VCaP (cell line): ENCODE results near the gene ADRB1.

Source experiments
- H3K27ac ChIP-seq: fragments of 450-650 bp; 2 replicates; pipeline ENCODE4 v1.5.1; 2017
- TF ChIP-seq, protein P1 (sequence below): fragments of 450-650 bp; conservative IDR thresholded peaks from 2 replicates; pipeline ENCODE4 v1.5.1; 2017; ENCODE audit warnings: mild to moderate bottlenecking, moderate library complexity

ADRB1 gene

DNA sequence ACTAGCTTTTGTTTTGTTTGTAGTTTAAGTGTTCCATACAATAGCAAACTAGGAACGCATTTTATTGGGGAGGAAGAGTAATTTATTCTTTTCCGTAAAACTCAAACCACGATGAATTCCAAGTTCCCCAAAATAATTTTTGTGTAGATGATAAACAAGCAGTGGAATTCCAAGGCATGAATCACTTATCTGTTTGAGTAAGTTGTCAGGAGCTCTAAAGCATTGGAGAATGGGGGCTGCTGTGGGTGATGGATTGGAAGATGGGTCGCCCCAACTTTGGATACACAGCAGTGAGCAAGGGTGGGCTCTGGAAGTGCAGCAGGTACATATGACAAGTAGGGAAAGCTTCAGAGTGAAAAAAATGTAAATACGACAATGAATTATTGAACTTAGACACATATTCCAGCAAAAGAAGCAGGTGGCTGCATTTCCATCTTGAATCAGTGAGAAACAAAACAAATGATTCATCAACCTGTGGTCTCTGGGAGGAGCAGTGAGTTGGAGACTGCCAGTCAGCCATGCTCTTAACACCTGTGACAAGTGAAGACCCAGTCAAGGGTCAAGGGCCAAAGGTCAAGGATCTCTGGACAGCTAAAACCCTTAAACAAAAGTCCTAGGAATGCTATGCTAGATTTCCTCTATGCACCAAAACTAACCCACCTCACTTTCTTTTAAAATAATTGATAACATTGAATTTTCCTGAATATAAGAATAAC, 34.2 kb upstream of the ADRB1 start:
- no peak overlapping the region for H3K27ac ChIP-seq
- TF ChIP-seq, protein P1, sequence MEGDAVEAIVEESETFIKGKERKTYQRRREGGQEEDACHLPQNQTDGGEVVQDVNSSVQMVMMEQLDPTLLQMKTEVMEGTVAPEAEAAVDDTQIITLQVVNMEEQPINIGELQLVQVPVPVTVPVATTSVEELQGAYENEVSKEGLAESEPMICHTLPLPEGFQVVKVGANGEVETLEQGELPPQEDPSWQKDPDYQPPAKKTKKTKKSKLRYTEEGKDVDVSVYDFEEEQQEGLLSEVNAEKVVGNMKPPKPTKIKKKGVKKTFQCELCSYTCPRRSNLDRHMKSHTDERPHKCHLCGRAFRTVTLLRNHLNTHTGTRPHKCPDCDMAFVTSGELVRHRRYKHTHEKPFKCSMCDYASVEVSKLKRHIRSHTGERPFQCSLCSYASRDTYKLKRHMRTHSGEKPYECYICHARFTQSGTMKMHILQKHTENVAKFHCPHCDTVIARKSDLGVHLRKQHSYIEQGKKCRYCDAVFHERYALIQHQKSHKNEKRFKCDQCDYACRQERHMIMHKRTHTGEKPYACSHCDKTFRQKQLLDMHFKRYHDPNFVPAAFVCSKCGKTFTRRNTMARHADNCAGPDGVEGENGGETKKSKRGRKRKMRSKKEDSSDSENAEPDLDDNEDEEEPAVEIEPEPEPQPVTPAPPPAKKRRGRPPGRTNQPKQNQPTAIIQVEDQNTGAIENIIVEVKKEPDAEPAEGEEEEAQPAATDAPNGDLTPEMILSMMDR: no peak

- TF ChIP-seq, protein P1: no peak
- H3K27ac ChIP-seq: no peak overlapping the region
Measured at GRCh38 chr10:114010316-114010715, 33.4 kb upstream of the ADRB1 start.

DNA sequence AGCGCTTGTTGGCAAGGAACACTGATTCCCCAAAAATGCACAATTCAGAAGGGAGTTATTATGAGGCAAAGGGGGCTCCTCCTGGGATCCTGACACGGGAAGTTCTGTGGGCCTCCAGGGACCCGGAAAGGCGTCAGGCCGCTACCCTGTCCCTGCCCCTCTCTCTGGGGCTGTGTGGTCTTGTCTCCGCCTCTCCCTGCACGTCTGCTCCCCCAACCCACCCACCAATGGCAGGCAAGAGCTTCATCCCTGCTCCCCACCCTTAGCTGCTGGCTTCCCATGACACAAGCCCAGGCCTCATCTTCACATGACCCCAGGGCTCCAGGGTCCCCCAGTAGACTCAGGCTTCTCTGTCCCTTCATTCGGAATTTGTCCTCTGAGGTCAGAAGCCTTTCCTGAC, 31.0 kb upstream of the ADRB1 start:
- no peak overlapping the region for H3K27ac ChIP-seq
- TF ChIP-seq, protein P1: no peak

- no peak overlapping the region for H3K27ac ChIP-seq
- TF ChIP-seq, protein P1: no peak
Measured at GRCh38 chr10:114015708-114016107, 28.0 kb upstream of the ADRB1 start.

GRCh38 chr10:114017271-114017670, 26.4 kb upstream of the ADRB1 start:
- TF ChIP-seq, protein P1: no peak
- no peak overlapping the region for H3K27ac ChIP-seq

DNA sequence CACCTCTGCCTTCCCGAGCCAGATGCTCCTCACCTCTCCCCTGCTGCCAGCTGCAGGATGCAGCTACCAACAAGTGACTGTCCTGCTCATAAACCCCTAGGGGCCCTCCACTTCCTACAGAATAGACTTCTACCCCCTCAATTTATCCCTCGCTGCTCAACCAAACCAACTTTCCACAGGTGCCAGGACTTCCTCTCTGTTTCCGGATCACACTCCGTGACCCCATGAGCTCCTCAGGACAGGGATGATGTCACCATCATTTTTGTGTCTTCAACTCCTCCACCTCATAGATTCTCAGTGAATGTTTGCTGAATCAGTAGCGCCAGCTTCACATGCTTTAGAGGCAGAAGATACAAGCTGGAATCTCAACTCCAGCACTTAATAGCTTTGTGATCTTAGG, 25.8 kb upstream of the ADRB1 start:
- H3K27ac ChIP-seq: no peak overlapping the region
- TF ChIP-seq, protein P1: no peak

GRCh38 chr10:114019226-114019625, 24.4 kb upstream of the ADRB1 start:
- TF ChIP-seq, protein P1: no peak
- no peak overlapping the region for H3K27ac ChIP-seq
